GM12878 (cell line): ENCODE results near the gene LIPN. TPM values are rescaled to one million over a fixed set of nuclear protein-coding genes. Genes with fewer than 3 reads are reported as not detected.

Source experiments
- ATAC-seq: fragments of 200-7000 bp; cut with Tn5 transposase; 3 replicates; pipeline ENCODE4 v1.9.1; 2020; ENCODE audit warnings: mild to moderate bottlenecking, moderate library complexity
- BruUV-seq: library from RNA; stranded (reverse); fragments of 400-500 nt; replicated peaks from 2 replicates; lab custom pipeline; 2021; lab: Mats Ljungman, UMichigan
- CTCF ChIA-PET: fragments of 300-600 bp; sonication (Branson Sonifier 250); formaldehyde crosslinking; extraction: SDS; loops from one replicate; lab custom pipeline; 2021; ENCODE audit warnings: inconsistent platforms; lab: Yijun Ruan, JAX
- POLR2A ChIA-PET: fragments of 350-600 bp; formaldehyde crosslinking; extraction: SDS; loops from one replicate; lab custom pipeline; 2021; ENCODE audit warnings: inconsistent platforms; lab: Charles Lee
- RAD21 ChIA-PET: fragments of 300-600 bp; sonication (Branson Sonifier 250); formaldehyde crosslinking; loops from one replicate; lab custom pipeline; 2023; ENCODE audit warnings: antibody characterized with exemption; ENCODE audit not compliant: unreplicated experiment; lab: Charles Lee
- SMC1A ChIA-PET: fragments of 300-600 bp; sonication (Branson Sonifier 250); formaldehyde crosslinking; loops from one replicate; lab custom pipeline; 2023; ENCODE audit not compliant: unreplicated experiment, uncharacterized antibody; lab: Charles Lee
- DNase-seq: peaks from one replicate; pipeline ENCODE4 v3.0.0-alpha.2; 2011; ENCODE audit warnings: low read depth, low spot score
- FAIRE-seq: peaks from 3 replicates; lab custom pipeline; 2011; peaks lifted over from hg19 to GRCh38; lab: Jason Lieb, UNC
- H2AFZ ChIP-seq: 2 replicates; pipeline ENCODE4 v1.6.0; 2011; ENCODE audit warnings: low read depth, low read length, control low read depth; ENCODE audit not compliant: control insufficient read depth
- H3K27ac ChIP-seq: 2 replicates; pipeline ENCODE4 v1.5.1; 2011; ENCODE audit warnings: control low read depth; ENCODE audit not compliant: control insufficient read depth, insufficient read depth
- H3K27me3 ChIP-seq, 2 experiments: replicated peaks in 1 of 2; 2 replicates each; pipeline versions ENCODE4 v1.6.0 to v1.6.1; 2011; ENCODE audit warnings: low read length in 1 of 2; ENCODE audit not compliant: control insufficient read depth in 2 of 2, insufficient read depth in 2 of 2
- H3K36me3 ChIP-seq, 2 experiments: 2 replicates each; pipeline ENCODE4 v1.5.1; 2011; ENCODE audit warnings: low read length in 1 of 2; ENCODE audit not compliant: control insufficient read depth in 2 of 2, insufficient read depth in 2 of 2
- H3K4me1 ChIP-seq: 2 replicates; pipeline ENCODE4 v1.6.1; 2011; ENCODE audit warnings: mild to moderate bottlenecking, low read length, moderate library complexity, mixed read lengths; ENCODE audit not compliant: control insufficient read depth, insufficient read depth
- H3K4me2 ChIP-seq: 2 replicates; pipeline ENCODE4 v1.6.0; 2011; ENCODE audit warnings: control low read depth; ENCODE audit not compliant: control insufficient read depth, insufficient read depth
- H3K4me3 ChIP-seq: fragments of 200-600 bp; sonication (generic); 2 replicates; pipeline ENCODE4 v1.5.1; 2016
- H3K79me2 ChIP-seq: 2 replicates; pipeline ENCODE4 v1.6.0; 2011; ENCODE audit warnings: low read length; ENCODE audit not compliant: control insufficient read depth, insufficient read depth
- H3K9ac ChIP-seq: 2 replicates; pipeline ENCODE4 v1.8.0; 2011; ENCODE audit warnings: low read length, control low read depth, mixed read lengths; ENCODE audit not compliant: control insufficient read depth, insufficient read depth
- H3K9me3 ChIP-seq: replicated peaks from 3 replicates; pipeline ENCODE4 v1.5.1; 2011; ENCODE audit warnings: mild to moderate bottlenecking, low read length; ENCODE audit not compliant: control insufficient read depth, insufficient read depth
- H4K20me1 ChIP-seq: 2 replicates; pipeline ENCODE4 v1.6.0; 2011; ENCODE audit not compliant: control insufficient read depth, insufficient read depth
- BACH1 ChIP-seq: fragments of 450-650 bp; IDR thresholded peaks from 2 replicates; pipeline ENCODE4 v1.6.1; 2017; ENCODE audit warnings: mild to moderate bottlenecking, borderline replicate concordance
- BRCA1 ChIP-seq: IDR thresholded peaks from 2 replicates; pipeline ENCODE4 v1.6.1; 2011; ENCODE audit warnings: low read depth, low read length, improper control_type of control experiment
- CEBPB ChIP-seq, 2 experiments: fragments of 150-350 bp in 1 of 2; IDR thresholded peaks; 2 replicates each; pipeline ENCODE4 v1.6.1; 2012 to 2014; ENCODE audit warnings: low read depth in 2 of 2, low read length in 2 of 2, borderline replicate concordance in 1 of 2, inconsistent platforms in 1 of 2
- CHD2 ChIP-seq: IDR thresholded peaks from 2 replicates; pipeline ENCODE4 v1.6.1; 2011; ENCODE audit warnings: low read depth, low read length, improper control_type of control experiment, borderline replicate concordance
- CREM ChIP-seq: IDR thresholded peaks from 2 replicates; pipeline ENCODE4 v1.6.1; 2014; ENCODE audit warnings: antibody characterized with exemption, low read depth
- FOS ChIP-seq: IDR thresholded peaks from 3 replicates; pipeline ENCODE4 v1.6.1; 2011; ENCODE audit warnings: borderline replicate concordance; ENCODE audit not compliant: insufficient read length; ENCODE audit errors: extremely low read depth
- GATAD2B ChIP-seq: fragments of 450-650 bp; conservative IDR thresholded peaks from 2 replicates; pipeline ENCODE4 v1.6.1; 2017; ENCODE audit warnings: low read depth, mild to moderate bottlenecking, moderate library complexity
- NR2F1 ChIP-seq: fragments of 450-650 bp; conservative IDR thresholded peaks from 2 replicates; pipeline ENCODE4 v1.6.1; 2017; ENCODE audit warnings: mild to moderate bottlenecking
- RAD51 ChIP-seq: fragments of 450-650 bp; IDR thresholded peaks from 2 replicates; pipeline ENCODE4 v1.6.1; 2016; ENCODE audit warnings: moderate library complexity, mild to moderate bottlenecking, inconsistent platforms
- SMAD5 ChIP-seq: IDR thresholded peaks from 2 replicates; pipeline ENCODE4 v1.6.1; 2016; ENCODE audit warnings: antibody characterized with exemption, low read depth
- SMARCA5 ChIP-seq: fragments of 450-650 bp; IDR thresholded peaks from 2 replicates; pipeline ENCODE4 v1.6.1; 2017; ENCODE audit warnings: mild to moderate bottlenecking
- SPI1 ChIP-seq: IDR thresholded peaks from 2 replicates; pipeline ENCODE4 v1.6.1; 2011; ENCODE audit warnings: low read depth, mild to moderate bottlenecking, low read length, moderate library complexity, borderline replicate concordance; ENCODE audit not compliant: insufficient read depth
- SREBF1 ChIP-seq: IDR thresholded peaks from 2 replicates; pipeline ENCODE4 v1.6.1; 2012; ENCODE audit warnings: mild to moderate bottlenecking, low read length
- SREBF2 ChIP-seq: IDR thresholded peaks from 2 replicates; pipeline ENCODE4 v1.6.1; 2012; ENCODE audit warnings: mild to moderate bottlenecking, low read length
- STAT3 ChIP-seq: IDR thresholded peaks from 2 replicates; pipeline ENCODE4 v1.6.1; 2011; ENCODE audit warnings: low read depth, low read length, improper control_type of control experiment
- TAF1 ChIP-seq: IDR thresholded peaks from 2 replicates; pipeline ENCODE4 v1.6.1; 2011; ENCODE audit warnings: mild to moderate bottlenecking, low read depth, low read length, borderline replicate concordance
- WRNIP1 ChIP-seq: IDR thresholded peaks from 2 replicates; pipeline ENCODE4 v1.6.1; 2011; ENCODE audit warnings: low read depth, low read length, improper control_type of control experiment, borderline replicate concordance
- WGBS: methylation state at CpG from one replicate; pipeline ENCODE4 v1.1.6; 2016; ENCODE audit warnings: low lambda C conversion rate; ENCODE audit not compliant: insufficient replicate concordance, insufficient coverage; ENCODE audit errors: missing lambda C conversion rate; 5-methylcytosine and 5-hydroxymethylcytosine counted together
- in situ Hi-C: fragments of 300-500 bp; cut with MboI; formaldehyde crosslinking; loops from 9 replicates; pipeline ENCODE4 v1.14.3; 2018; ENCODE audit warnings: mixed read lengths
- intact Hi-C: fragments of 100-400 bp; cut with micrococcal nuclease; formaldehyde crosslinking; loops from one replicate; pipeline ENCODE4 v1.14.2; 2022; ENCODE audit not compliant: unreplicated experiment
- polyA plus RNA-seq, 11 experiments: library from polyadenylated mRNA; depleted of rRNA in 4 of 11; unstranded in 6 of 11; stranded (reverse) in 5 of 11; fragments of >200 nt; fragmentation: Nextera tagmentation in 4 of 11; fragmentation: Illumina TruSeq in 1 of 11; extraction: Ambion mirVana in 4 of 11; extraction: Trizol in 1 of 11; gene quantifications; 1 replicate in 1 of 11; 2 replicates in 10 of 11; pipeline versions ENCODE4 v1.2.1 to v1.2.3, GENCODE V29; 2011 to 2016; ENCODE audit warnings: inconsistent platforms in 2 of 11, missing spikeins in 2 of 11, low read depth in 1 of 11
- total RNA-seq, 4 experiments: library from RNA; depleted of rRNA in 3 of 4; stranded (reverse); fragments of >200 nt in 3 of 4; fragmentation: Illumina TruSeq in 1 of 4; extraction: Trizol in 1 of 4; gene quantifications; 2 replicates each; pipeline versions ENCODE4 v1.2.1 to v1.2.3, GENCODE V29; 2013 to 2021
- TF ChIP-seq, protein P1 (sequence below): fragments of 450-650 bp; IDR thresholded peaks from 2 replicates; pipeline ENCODE4 v1.6.1; 2014; ENCODE audit warnings: mild to moderate bottlenecking
- TF ChIP-seq, protein P2 (sequence below): fragments of 450-650 bp; IDR thresholded peaks from 2 replicates; pipeline ENCODE4 v1.6.1; 2017; ENCODE audit warnings: mild to moderate bottlenecking, low read depth, inconsistent platforms; ENCODE audit not compliant: poor library complexity, severe bottlenecking

The LIPN gene
- total and polyA plus RNA-seq, 10 of the 15 experiments (the other 5 are each of a cell fraction or from before 2014, with no cell fraction given): 0.06 to 0.23 TPM; not detected in 8

DNA sequence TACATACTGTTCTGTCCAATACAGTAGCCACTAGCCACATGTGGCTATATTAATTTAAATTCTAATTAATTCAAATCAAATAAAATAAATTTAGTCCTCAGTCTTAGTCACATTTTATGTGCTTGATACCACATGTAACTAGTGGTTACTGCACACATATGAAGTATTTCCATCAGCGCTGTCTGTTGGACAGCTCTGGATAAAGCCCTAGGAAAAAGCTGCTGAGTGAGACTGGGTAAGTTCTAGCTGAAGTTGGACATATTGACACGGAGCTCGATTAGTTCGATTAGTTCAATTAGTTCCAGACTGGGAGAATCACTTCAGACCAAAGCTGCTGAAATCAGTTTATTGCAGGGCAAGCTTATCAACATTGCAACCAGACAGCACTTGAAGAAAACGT lies 27.6 kb downstream of the LIPN start:
- no peak for ATAC-seq
- no TSS peak for BruUV-seq
- CTCF ChIA-PET: interaction anchor here (1.0 to 1.5 kb wide), 3 partner anchors 11 to 59 kb away, joined by 4 to 8 read pairs (median 5); no protein-coding TSS in a partner anchor
- Histone ChIP-seq H3K36me3 (no peaks in the 10 kb centered on the region), H3K9me3 (no peaks in the 10 kb centered on the region; the same call in 2 of the 3 replicates), H3K4me2 (no peak overlapping the region), H4K20me1 (no peaks in the 10 kb centered on the region), H3K27ac (no peak overlapping the region), H3K27me3 (no peaks in the 10 kb centered on the region), H3K4me3 (no peak overlapping the region), H3K79me2 (no peaks in the 10 kb centered on the region), H2AFZ (no peak overlapping the region), H3K9ac (no peak overlapping the region), H3K4me1 (peaks cover under 1% of the 10 kb centered on the region; the same call in 1 of the 2 replicates)
- TF ChIP-seq WRNIP1: no peak
- no peak for TF ChIP-seq SPI1
- no peak for TF ChIP-seq SREBF1
- TF ChIP-seq, protein P1, sequence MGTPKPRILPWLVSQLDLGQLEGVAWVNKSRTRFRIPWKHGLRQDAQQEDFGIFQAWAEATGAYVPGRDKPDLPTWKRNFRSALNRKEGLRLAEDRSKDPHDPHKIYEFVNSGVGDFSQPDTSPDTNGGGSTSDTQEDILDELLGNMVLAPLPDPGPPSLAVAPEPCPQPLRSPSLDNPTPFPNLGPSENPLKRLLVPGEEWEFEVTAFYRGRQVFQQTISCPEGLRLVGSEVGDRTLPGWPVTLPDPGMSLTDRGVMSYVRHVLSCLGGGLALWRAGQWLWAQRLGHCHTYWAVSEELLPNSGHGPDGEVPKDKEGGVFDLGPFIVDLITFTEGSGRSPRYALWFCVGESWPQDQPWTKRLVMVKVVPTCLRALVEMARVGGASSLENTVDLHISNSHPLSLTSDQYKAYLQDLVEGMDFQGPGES: no peak
- no peak for TF ChIP-seq STAT3
- TF ChIP-seq CREM: no peak
- no peak for TF ChIP-seq CEBPB (IDR thresholded peaks at IDR 0.05; ENCODE audit: borderline replicate concordance in 1 of 2, low read depth in 2 of 2, low read length in 2 of 2)
- TF ChIP-seq FOS: no peak
- TF ChIP-seq SREBF2: no peak
- no peak for TF ChIP-seq SMARCA5
- TF ChIP-seq NR2F1: no peak
- TF ChIP-seq BACH1: no peak
- TF ChIP-seq, protein P2, sequence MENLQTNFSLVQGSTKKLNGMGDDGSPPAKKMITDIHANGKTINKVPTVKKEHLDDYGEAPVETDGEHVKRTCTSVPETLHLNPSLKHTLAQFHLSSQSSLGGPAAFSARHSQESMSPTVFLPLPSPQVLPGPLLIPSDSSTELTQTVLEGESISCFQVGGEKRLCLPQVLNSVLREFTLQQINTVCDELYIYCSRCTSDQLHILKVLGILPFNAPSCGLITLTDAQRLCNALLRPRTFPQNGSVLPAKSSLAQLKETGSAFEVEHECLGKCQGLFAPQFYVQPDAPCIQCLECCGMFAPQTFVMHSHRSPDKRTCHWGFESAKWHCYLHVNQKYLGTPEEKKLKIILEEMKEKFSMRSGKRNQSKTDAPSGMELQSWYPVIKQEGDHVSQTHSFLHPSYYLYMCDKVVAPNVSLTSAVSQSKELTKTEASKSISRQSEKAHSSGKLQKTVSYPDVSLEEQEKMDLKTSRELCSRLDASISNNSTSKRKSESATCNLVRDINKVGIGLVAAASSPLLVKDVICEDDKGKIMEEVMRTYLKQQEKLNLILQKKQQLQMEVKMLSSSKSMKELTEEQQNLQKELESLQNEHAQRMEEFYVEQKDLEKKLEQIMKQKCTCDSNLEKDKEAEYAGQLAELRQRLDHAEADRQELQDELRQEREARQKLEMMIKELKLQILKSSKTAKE: no peak
- TF ChIP-seq RAD51: no peak
- TF ChIP-seq BRCA1: no peak
- TF ChIP-seq SMAD5: no peak
- TF ChIP-seq GATAD2B: no peak
- TF ChIP-seq TAF1: no peak
- no peak for TF ChIP-seq CHD2
- intact Hi-C loops (no loop called here), in situ Hi-C loops (no loop called here)
- POLR2A ChIA-PET: no interaction called here
- SMC1A ChIA-PET: no interaction called here
- RAD21 ChIA-PET: no interaction called here
- no peak for DNase-seq
- WGBS: 48% methylated on average over 5 of the region's 5 CpGs
- FAIRE-seq: no peak
